OCI-LY3 (cell line): ENCODE results near the gene JAZF1.

Experiments
- H2AFZ ChIP-seq: fragments of 200-600, 300-600 bp; shearing (Covaris generic); 2 replicates; pipeline ENCODE4 v1.6.0; 2014; ENCODE audit warnings: antibody characterized with exemption, low read depth, low read length
- H3K27ac ChIP-seq: fragments of 200-600, 300-600 bp; sonication (generic); 2 replicates; pipeline ENCODE4 v1.5.1; 2014; ENCODE audit warnings: mild to moderate bottlenecking, low read length, moderate library complexity, mixed read lengths
- H3K27me3 ChIP-seq: fragments of 200-600, 300-600 bp; sonication (generic); 2 replicates; pipeline ENCODE4 v1.6.1; 2014; ENCODE audit warnings: low read depth, low read length, mixed read lengths
- H3K36me3 ChIP-seq: fragments of 200-600, 300-600 bp; sonication (generic); replicated peaks from 2 replicates; pipeline ENCODE3; 2014; ENCODE audit warnings: low read depth, low read length, mixed read lengths
- H3K4me1 ChIP-seq: fragments of 300-600, 200-600 bp; sonication (generic); 2 replicates; pipeline ENCODE4 v1.6.1; 2014; ENCODE audit warnings: low read length, mixed read lengths
- H3K4me2 ChIP-seq: fragments of 200-600, 300-600 bp; sonication (generic); 2 replicates; pipeline ENCODE4 v1.6.1; 2014; ENCODE audit warnings: low read length, mixed read lengths
- H3K4me3 ChIP-seq: fragments of 300-600, 200-600 bp; sonication (generic); 2 replicates; pipeline ENCODE4 v1.5.1; 2014; ENCODE audit warnings: antibody characterized with exemption, mild to moderate bottlenecking, low read length, moderate library complexity
- H3K79me2 ChIP-seq: fragments of 300-600, 200-600 bp; shearing (Covaris generic); 2 replicates; pipeline ENCODE4 v1.6.1; 2014; ENCODE audit warnings: mild to moderate bottlenecking, low read length, mixed read lengths
- H3K9ac ChIP-seq: fragments of 300-600, 200-600 bp; shearing (Covaris generic); 2 replicates; pipeline ENCODE4 v1.6.0; 2014; ENCODE audit warnings: mild to moderate bottlenecking, low read length, moderate library complexity
- H3K9me3 ChIP-seq: fragments of 200-600, 300-600 bp; shearing (Covaris generic); 2 replicates; pipeline ENCODE4 v1.6.1; 2014; ENCODE audit warnings: low read length, mixed read lengths; ENCODE audit not compliant: insufficient read depth
- H4K20me1 ChIP-seq: fragments of 200-600, 300-600 bp; sonication (generic); 2 replicates; pipeline ENCODE4 v1.6.1; 2016; ENCODE audit warnings: low read length, mixed read lengths; ENCODE audit not compliant: insufficient read depth
- CTCF ChIP-seq: fragments of 200-600, 300-600 bp; sonication (generic); IDR thresholded peaks from 2 replicates; pipeline ENCODE4 v1.5.1; 2014; ENCODE audit warnings: antibody characterized with exemption, low read length, low read depth
- EZH2phosphoT487 ChIP-seq: fragments of 200-600 bp; shearing (Covaris generic); IDR thresholded peaks from 2 replicates; pipeline ENCODE4 v1.6.1; 2018; ENCODE audit warnings: antibody characterized with exemption, mixed run types, low read depth

The JAZF1 gene

GRCh38 chr7:28180364-28181147, at the start of gene JAZF1:
Gene JAZF1, minus strand, starts transcription at chr7:28180795.
- TF ChIP-seq EZH2phosphoT487: no peak
- TF ChIP-seq CTCF: no peak
- no peaks in the 10 kb centered on the region for H3K9me3 ChIP-seq
- 0 out of 2 replicates have a peak within 1 kb of the TSS, but pooled peaks have one; percentile 46 for H2AFZ ChIP-seq
- no peaks in the 10 kb centered on the region for H3K79me2 ChIP-seq
- H3K36me3 ChIP-seq: no peaks in the 10 kb centered on the region
- H3K27ac ChIP-seq: peak within 1 kb of the TSS; percentile 30; the same call in 1 of the 2 replicates
- H4K20me1 ChIP-seq: peaks cover 21% of the 10 kb centered on the region
- H3K9ac ChIP-seq: peak within 1 kb of the TSS; percentile 79
- peak within 1 kb of the TSS; percentile 97 for H3K4me3 ChIP-seq
- peaks cover 26% of the 10 kb centered on the region; the same call in 1 of the 2 replicates for H3K27me3 ChIP-seq
- H3K4me1 ChIP-seq: peaks cover 44% of the 10 kb centered on the region
- peak within 1 kb of the TSS; percentile 97 for H3K4me2 ChIP-seq

DNA sequence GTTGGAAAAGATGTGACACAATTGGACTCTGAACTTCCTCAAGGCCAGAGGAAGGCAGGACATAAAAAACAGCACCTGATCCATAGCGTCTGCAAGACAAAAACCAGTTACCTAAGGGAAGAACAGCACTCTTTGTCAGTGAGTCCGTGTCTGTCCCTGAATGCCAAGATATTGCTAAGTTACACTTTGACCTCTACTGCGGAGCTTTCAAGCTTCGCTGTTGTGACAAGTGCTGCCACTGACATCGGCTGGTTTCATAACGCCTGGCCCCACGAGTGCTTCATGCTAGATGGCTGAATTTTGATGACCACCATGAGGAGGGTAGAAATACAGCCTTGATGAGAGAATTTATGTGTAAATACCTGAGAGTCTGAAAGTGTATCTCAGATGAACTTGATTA, 49.7 kb upstream of the JAZF1 start:
- Histone ChIP-seq H3K9ac (no peak overlapping the region), H2AFZ (no peak overlapping the region), H3K4me1 (no peaks in the 10 kb centered on the region), H3K27me3 (peaks cover 9% of the 10 kb centered on the region; the same call in 1 of the 2 replicates), H4K20me1 (no peaks in the 10 kb centered on the region), H3K79me2 (no peaks in the 10 kb centered on the region), H3K36me3 (no peaks in the 10 kb centered on the region), H3K4me3 (no peak overlapping the region), H3K9me3 (no peaks in the 10 kb centered on the region), H3K4me2 (no peak overlapping the region), H3K27ac (no peak overlapping the region)
- TF ChIP-seq CTCF: no peak
- no peak for TF ChIP-seq EZH2phosphoT487

DNA sequence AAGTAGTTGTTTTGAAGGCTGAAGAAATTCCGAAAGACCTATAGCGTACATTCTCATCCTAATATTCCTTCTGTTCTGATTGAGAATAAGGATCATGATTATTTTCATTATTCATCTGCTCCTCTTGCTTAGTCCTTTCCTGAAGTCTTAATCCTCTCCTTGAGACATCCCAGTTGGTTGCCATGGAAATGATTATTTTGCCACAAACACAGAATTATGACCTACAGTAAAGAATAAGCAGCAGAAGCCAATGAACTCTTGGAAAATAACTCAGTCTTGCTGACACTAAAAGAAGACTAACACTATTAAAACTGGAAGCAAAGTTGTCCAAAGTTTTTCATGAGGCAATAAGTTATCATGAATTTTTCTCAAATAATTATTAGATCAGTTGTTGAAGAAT, 47.8 kb upstream of the JAZF1 start:
- Histone ChIP-seq H3K9me3 (no peaks in the 10 kb centered on the region), H3K4me2 (no peak overlapping the region), H3K27me3 (no peaks in the 10 kb centered on the region), H3K9ac (no peak overlapping the region), H3K4me1 (no peaks in the 10 kb centered on the region), H3K36me3 (no peaks in the 10 kb centered on the region), H4K20me1 (no peaks in the 10 kb centered on the region), H3K79me2 (no peaks in the 10 kb centered on the region), H3K27ac (no peak overlapping the region), H2AFZ (no peak overlapping the region), H3K4me3 (no peak overlapping the region)
- TF ChIP-seq EZH2phosphoT487 (no peak), CTCF (no peak)

DNA sequence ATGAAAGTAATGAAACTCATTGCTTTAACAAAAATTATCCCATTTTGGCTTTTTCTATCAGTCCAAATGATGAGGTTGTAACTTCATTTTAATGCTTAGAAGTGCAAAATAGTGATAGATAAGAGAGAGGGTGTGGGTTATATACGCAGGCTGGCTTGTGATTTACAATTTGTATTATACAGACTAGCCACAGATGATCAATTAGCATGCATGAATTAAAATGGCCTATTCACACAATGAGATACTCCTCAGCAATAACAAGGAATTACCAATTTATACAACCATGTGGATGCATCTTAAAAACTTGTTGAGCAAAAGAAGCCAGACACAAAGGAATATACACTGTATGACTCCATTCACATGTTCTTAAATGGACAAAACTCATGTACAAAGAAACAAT, 45.4 kb upstream of the JAZF1 start:
- Histone ChIP-seq H3K79me2 (no peaks in the 10 kb centered on the region), H3K36me3 (no peaks in the 10 kb centered on the region), H3K27ac (no peak overlapping the region), H3K4me2 (no peak overlapping the region), H3K4me3 (no peak overlapping the region), H2AFZ (no peak overlapping the region), H3K9me3 (no peaks in the 10 kb centered on the region), H3K9ac (no peak overlapping the region), H3K4me1 (no peaks in the 10 kb centered on the region), H3K27me3 (no peaks in the 10 kb centered on the region), H4K20me1 (no peaks in the 10 kb centered on the region)
- no peak for TF ChIP-seq CTCF
- TF ChIP-seq EZH2phosphoT487: no peak
